ENCODE data around the gene PHTF1. TPM values are rescaled to one million over a fixed set of nuclear protein-coding genes. Genes with fewer than 3 reads are reported as not detected.
A peak's percentile ranks its signal among the peaks of the same experiment; 100 is the strongest.

The PHTF1 gene
- total and polyA plus RNA-seq, 9 donors = 4.5 to 28.6 (median 9.7) TPM

- intact Hi-C loops (cut with DNase I) = loop anchor here in 1 of 4 donors (5.0 kb wide), 1 partner anchor 42 kb away; no protein-coding TSS in a partner anchor
- no peak for DNase-seq
- Histone ChIP-seq H3K4me3 (no peak overlapping the region), H3K27me3 (no peaks in the 10 kb centered on the region), H3K9me3 (no peaks in the 10 kb centered on the region), H3K27ac (peak overlapping the region in 1 of 2 donors; percentile 24), H3K4me1 (ENCODE audit: insufficient read depth) (peaks cover 8% of the 10 kb centered on the region), H3K36me3 (no peaks in the 10 kb centered on the region)
- 39 to 47% (median 46%) methylated on average over 8 of the region's 8 CpGs for WGBS, 3 donors
- TF ChIP-seq CTCF (IDR thresholded peaks at IDR 0.05) = no peak
- no peak for TF ChIP-seq POLR2A (IDR thresholded peaks at IDR 0.05)
These were observed 45.4 kb upstream of the PHTF1 start for GRCh38 chr1:113804421-113805255.

GRCh38 chr1:113802367-113803007 lies 43.2 kb upstream of the PHTF1 start:
- TF ChIP-seq EP300 (IDR thresholded peaks at IDR 0.05) = no peak
- no peak for TF ChIP-seq POLR2A (IDR thresholded peaks at IDR 0.05)
- no peak for TF ChIP-seq CTCF (IDR thresholded peaks at IDR 0.05)
- H3K4me1 ChIP-seq (ENCODE audit: insufficient read depth) = peaks cover 8% of the 10 kb centered on the region
- H3K36me3 ChIP-seq = no peaks in the 10 kb centered on the region
- no peak overlapping the region for H3K27ac ChIP-seq
- 95 to 98% (median 97%) methylated on average over 3 of the region's 3 CpGs for WGBS, 3 donors
- no peak for DNase-seq
- no peak overlapping the region for H3K4me3 ChIP-seq
- intact Hi-C loops (cut with DNase I) = no loop called here
- H3K27me3 ChIP-seq = no peaks in the 10 kb centered on the region
- H3K9me3 ChIP-seq = no peaks in the 10 kb centered on the region

GRCh38 chr1:113800487-113800886 lies 41.2 kb upstream of the PHTF1 start:
- no peak overlapping the region for H3K27ac ChIP-seq
- no peaks in the 10 kb centered on the region for H3K36me3 ChIP-seq
- no peak for DNase-seq
- no peaks in the 10 kb centered on the region for H3K9me3 ChIP-seq
- peaks cover 9% of the 10 kb centered on the region for H3K4me1 ChIP-seq (ENCODE audit: insufficient read depth)
- intact Hi-C loops (cut with DNase I) = no loop called here
- 75 to 84% (median 82%) methylated on average over 3 of the region's 3 CpGs for WGBS, 3 donors
- H3K27me3 ChIP-seq = no peaks in the 10 kb centered on the region
- H3K4me3 ChIP-seq = no peak overlapping the region
- TF ChIP-seq POLR2A (IDR thresholded peaks at IDR 0.05) (no peak), EP300 (IDR thresholded peaks at IDR 0.05) (no peak)

GRCh38 chr1:113797472-113797871 lies 38.2 kb upstream of the PHTF1 start:
- Histone ChIP-seq H3K4me1 (ENCODE audit: insufficient read depth) (peaks cover 4% of the 10 kb centered on the region), H3K9me3 (no peaks in the 10 kb centered on the region), H3K27me3 (no peaks in the 10 kb centered on the region), H3K36me3 (no peaks in the 10 kb centered on the region), H3K27ac (no peak overlapping the region), H3K4me3 (no peak overlapping the region)
- TF ChIP-seq EP300 (IDR thresholded peaks at IDR 0.05) (no peak), CTCF (IDR thresholded peaks at IDR 0.05) (no peak), POLR2A (IDR thresholded peaks at IDR 0.05) (no peak)
- 80 to 85% (median 81%) methylated on average over 4 of the region's 4 CpGs for WGBS, 3 donors
- DNase-seq = no peak
- intact Hi-C loops (cut with DNase I) = no loop called here
